Activated effector memory CD4-positive, alpha-beta T cell treated with anti-CD3 and anti-CD28 coated beads, Interleukin-2, amount 50 U/mL, for 16 hours (primary cell): Measurements from ENCODE around the gene VAV2.

Experiments used
- DNase-seq: peaks from one replicate; pipeline ENCODE4 v3.0.0-alpha.2; 2020

VAV2 gene

GRCh38 chr9:133991964-133992779 is at the start of gene VAV2:
Gene VAV2 (minus strand): TSS chr9:133992324. CDS start chr9:133992278, 46 bp downstream.
- DNase-seq = peak; percentile 77

- no peak for DNase-seq
These were observed 49.5 kb upstream of the VAV2 start for GRCh38 chr9:134041649-134041962.

- no peak for DNase-seq
These were observed 48.9 kb upstream of the VAV2 start for GRCh38 chr9:134040781-134041648.

- DNase-seq = no peak
These were observed 48.0 kb upstream of the VAV2 start for GRCh38 chr9:134040176-134040565.

- DNase-seq = no peak
These were observed 47.5 kb upstream of the VAV2 start for GRCh38 chr9:134039386-134040175.

- DNase-seq = no peak
These were observed 45.5 kb upstream of the VAV2 start for GRCh38 chr9:134037641-134038040.

- DNase-seq = no peak
These were observed 44.0 kb upstream of the VAV2 start for GRCh38 chr9:134036130-134036529.

GRCh38 chr9:134035041-134036039 is 43.2 kb upstream of the VAV2 start:
- no peak for DNase-seq

- DNase-seq = no peak
These were observed 42.3 kb upstream of the VAV2 start for GRCh38 chr9:134034215-134035040.

GRCh38 chr9:134033516-134034214 is 41.5 kb upstream of the VAV2 start:
- DNase-seq = no peak

GRCh38 chr9:134032456-134033222 is 40.5 kb upstream of the VAV2 start:
- no peak for DNase-seq

GRCh38 chr9:134031783-134032182 is 39.7 kb upstream of the VAV2 start:
- DNase-seq = peak; percentile 59

GRCh38 chr9:134030821-134031470 is 38.8 kb upstream of the VAV2 start:
- DNase-seq = peak; percentile 45

GRCh38 chr9:134029248-134030226 is 37.4 kb upstream of the VAV2 start:
- DNase-seq = peak; percentile 54

GRCh38 chr9:134028575-134029247 is 36.6 kb upstream of the VAV2 start:
- DNase-seq = no peak

- DNase-seq = no peak
These were observed 36.0 kb upstream of the VAV2 start for GRCh38 chr9:134028076-134028475.

GRCh38 chr9:134027561-134027960 is 35.4 kb upstream of the VAV2 start:
- peak; percentile 28 for DNase-seq
